WERI-Rb-1 (cell line): ENCODE results near the gene CDKN1B.

ENCODE experiments used
- DNase-seq: peaks from one replicate; pipeline ENCODE4 v3.0.0-alpha.2; 2020
- H3K27ac ChIP-seq: fragments of 250-450 bp; sonication (Bioruptor Pico); 2 replicates; pipeline ENCODE4 v1.5.1; 2020; ENCODE audit warnings: mild to moderate bottlenecking, moderate library complexity
- H3K27me3 ChIP-seq: fragments of 250-450 bp; sonication (Bioruptor Pico); 2 replicates; pipeline ENCODE4 v1.5.1; 2021; ENCODE audit warnings: mild to moderate bottlenecking, low read depth, moderate library complexity; ENCODE audit not compliant: insufficient read depth, severe bottlenecking
- H3K36me3 ChIP-seq: fragments of 250-450 bp; sonication (Bioruptor Pico); 2 replicates; pipeline ENCODE4 v1.5.1; 2020; ENCODE audit warnings: mild to moderate bottlenecking, moderate library complexity
- H3K4me3 ChIP-seq: 2 replicates; pipeline ENCODE4 v1.5.1; 2011; ENCODE audit warnings: low read depth, mild to moderate bottlenecking, control low read depth, low read length
- H3K9me3 ChIP-seq: fragments of 250-450 bp; sonication (Bioruptor Pico); 2 replicates; pipeline ENCODE4 v1.5.1; 2021; ENCODE audit warnings: mild to moderate bottlenecking, moderate library complexity; ENCODE audit not compliant: severe bottlenecking
- TF ChIP-seq, protein P1 (sequence below): IDR thresholded peaks from 2 replicates; pipeline ENCODE4 v1.5.1; 2011; ENCODE audit warnings: low read depth, mild to moderate bottlenecking, control low read depth, inconsistent platforms, low read length

Gene CDKN1B

GRCh38 chr12:12701457-12701856 lies 15.7 kb upstream of the CDKN1B start:
- no peak overlapping the region for H3K27ac ChIP-seq
- no peaks in the 10 kb centered on the region for H3K27me3 ChIP-seq
- no peak for DNase-seq
- H3K4me3 ChIP-seq, result no peak overlapping the region
- TF ChIP-seq, protein P1, sequence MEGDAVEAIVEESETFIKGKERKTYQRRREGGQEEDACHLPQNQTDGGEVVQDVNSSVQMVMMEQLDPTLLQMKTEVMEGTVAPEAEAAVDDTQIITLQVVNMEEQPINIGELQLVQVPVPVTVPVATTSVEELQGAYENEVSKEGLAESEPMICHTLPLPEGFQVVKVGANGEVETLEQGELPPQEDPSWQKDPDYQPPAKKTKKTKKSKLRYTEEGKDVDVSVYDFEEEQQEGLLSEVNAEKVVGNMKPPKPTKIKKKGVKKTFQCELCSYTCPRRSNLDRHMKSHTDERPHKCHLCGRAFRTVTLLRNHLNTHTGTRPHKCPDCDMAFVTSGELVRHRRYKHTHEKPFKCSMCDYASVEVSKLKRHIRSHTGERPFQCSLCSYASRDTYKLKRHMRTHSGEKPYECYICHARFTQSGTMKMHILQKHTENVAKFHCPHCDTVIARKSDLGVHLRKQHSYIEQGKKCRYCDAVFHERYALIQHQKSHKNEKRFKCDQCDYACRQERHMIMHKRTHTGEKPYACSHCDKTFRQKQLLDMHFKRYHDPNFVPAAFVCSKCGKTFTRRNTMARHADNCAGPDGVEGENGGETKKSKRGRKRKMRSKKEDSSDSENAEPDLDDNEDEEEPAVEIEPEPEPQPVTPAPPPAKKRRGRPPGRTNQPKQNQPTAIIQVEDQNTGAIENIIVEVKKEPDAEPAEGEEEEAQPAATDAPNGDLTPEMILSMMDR, result no peak
- H3K36me3 ChIP-seq, result no peaks in the 10 kb centered on the region
- H3K9me3 ChIP-seq, result no peaks in the 10 kb centered on the region

GRCh38 chr12:12704593-12705230 lies 12.5 kb upstream of the CDKN1B start:
- Histone ChIP-seq H3K9me3 (no peaks in the 10 kb centered on the region), H3K36me3 (no peaks in the 10 kb centered on the region), H3K27ac (no peak overlapping the region), H3K4me3 (no peak overlapping the region), H3K27me3 (no peaks in the 10 kb centered on the region)
- TF ChIP-seq, protein P1, result peak; percentile 85
- DNase-seq, result peak; percentile 67

DNA sequence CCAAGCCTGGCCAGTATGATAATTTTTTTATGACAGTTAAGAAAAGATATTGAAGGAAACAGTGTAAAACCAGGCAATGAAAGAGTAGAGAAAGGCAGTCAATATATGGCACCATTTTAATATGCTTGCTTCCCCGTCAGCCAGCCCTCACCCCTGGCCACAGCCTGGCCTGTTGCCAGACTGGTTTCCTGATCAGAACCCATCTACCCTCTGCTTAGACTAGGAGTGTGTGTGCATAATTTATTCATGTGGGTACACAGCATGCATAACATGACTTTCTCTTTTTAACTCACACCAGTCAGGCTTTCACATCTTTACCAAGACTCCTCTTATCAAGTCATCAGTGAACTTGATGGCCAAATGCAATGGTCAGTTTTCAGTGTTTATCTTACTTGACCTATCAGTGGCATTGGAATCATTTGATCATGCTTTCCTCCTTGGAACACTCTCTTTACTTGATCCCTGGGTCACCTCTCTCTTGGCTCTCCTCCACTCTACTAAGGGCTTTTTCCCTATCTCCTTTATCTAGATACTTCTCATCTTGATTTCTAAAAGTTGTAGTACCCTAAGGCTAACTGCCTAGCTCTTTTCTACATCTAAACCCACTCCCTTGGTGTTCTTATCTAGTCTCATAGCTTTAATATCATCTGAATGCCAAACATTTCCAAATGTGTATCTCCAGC lies 11.2 kb upstream of the CDKN1B start:
- no peak for DNase-seq
- no peak overlapping the region for H3K4me3 ChIP-seq
- H3K9me3 ChIP-seq, result no peaks in the 10 kb centered on the region
- H3K36me3 ChIP-seq, result no peaks in the 10 kb centered on the region
- no peak overlapping the region for H3K27ac ChIP-seq
- no peaks in the 10 kb centered on the region for H3K27me3 ChIP-seq
- TF ChIP-seq, protein P1, result no peak

DNA sequence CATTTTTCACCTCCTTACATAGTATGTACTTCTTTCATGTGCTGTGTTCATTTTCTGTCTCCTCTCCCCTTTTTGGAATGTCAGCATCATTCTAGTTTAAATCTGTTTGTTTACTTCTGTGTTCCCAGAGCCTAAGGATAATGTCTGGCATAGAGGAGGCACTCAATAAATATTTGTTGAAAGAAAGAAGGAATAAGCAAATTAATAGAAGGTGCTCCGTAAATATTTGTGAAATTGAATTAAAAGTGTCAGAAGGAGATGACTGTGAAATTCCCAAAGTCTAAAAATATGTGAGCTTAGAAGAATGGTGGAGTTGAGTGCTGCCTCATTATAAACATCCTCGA lies 3.3 kb upstream of the CDKN1B start:
- H3K4me3 ChIP-seq, result peak overlapping the region; percentile 36; the same call in 1 of the 2 replicates
- TF ChIP-seq, protein P1, result no peak
- peak overlapping the region; percentile 100 for H3K27ac ChIP-seq
- DNase-seq, result no peak
- H3K36me3 ChIP-seq, result peaks cover 9% of the 10 kb centered on the region
- H3K27me3 ChIP-seq, result no peaks in the 10 kb centered on the region
- no peaks in the 10 kb centered on the region for H3K9me3 ChIP-seq

- H3K27me3 ChIP-seq, result no peaks in the 10 kb centered on the region
- peak overlapping the region; percentile 100 for H3K27ac ChIP-seq
- no peaks in the 10 kb centered on the region for H3K9me3 ChIP-seq
- peaks cover 15% of the 10 kb centered on the region for H3K36me3 ChIP-seq
- H3K4me3 ChIP-seq, result peak overlapping the region; percentile 36
- DNase-seq, result peak; percentile 48
- TF ChIP-seq, protein P1, result peak; percentile 40; the same call in 1 of the 2 replicates
Measured at GRCh38 chr12:12714276-12715021, 2.7 kb upstream of the CDKN1B start.
